GM10266 (cell line): ENCODE results near the gene RFX8.

Experiments used
- DNase-seq: peaks from one replicate; pipeline ENCODE4 v3.0.0; 2012; ENCODE audit errors: extremely low spot score
- TF ChIP-seq, protein P1 (sequence below): IDR thresholded peaks from 2 replicates; pipeline ENCODE4 v1.5.1; 2012; ENCODE audit warnings: mild to moderate bottlenecking, low read depth; ENCODE audit not compliant: control insufficient read depth, insufficient read depth; ENCODE audit errors: missing control alignments

The RFX8 gene

GRCh38 chr2:101351207-101351606, 123.7 kb downstream of the RFX8 start:
- TF ChIP-seq, protein P1, sequence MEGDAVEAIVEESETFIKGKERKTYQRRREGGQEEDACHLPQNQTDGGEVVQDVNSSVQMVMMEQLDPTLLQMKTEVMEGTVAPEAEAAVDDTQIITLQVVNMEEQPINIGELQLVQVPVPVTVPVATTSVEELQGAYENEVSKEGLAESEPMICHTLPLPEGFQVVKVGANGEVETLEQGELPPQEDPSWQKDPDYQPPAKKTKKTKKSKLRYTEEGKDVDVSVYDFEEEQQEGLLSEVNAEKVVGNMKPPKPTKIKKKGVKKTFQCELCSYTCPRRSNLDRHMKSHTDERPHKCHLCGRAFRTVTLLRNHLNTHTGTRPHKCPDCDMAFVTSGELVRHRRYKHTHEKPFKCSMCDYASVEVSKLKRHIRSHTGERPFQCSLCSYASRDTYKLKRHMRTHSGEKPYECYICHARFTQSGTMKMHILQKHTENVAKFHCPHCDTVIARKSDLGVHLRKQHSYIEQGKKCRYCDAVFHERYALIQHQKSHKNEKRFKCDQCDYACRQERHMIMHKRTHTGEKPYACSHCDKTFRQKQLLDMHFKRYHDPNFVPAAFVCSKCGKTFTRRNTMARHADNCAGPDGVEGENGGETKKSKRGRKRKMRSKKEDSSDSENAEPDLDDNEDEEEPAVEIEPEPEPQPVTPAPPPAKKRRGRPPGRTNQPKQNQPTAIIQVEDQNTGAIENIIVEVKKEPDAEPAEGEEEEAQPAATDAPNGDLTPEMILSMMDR, result no peak
- no peak for DNase-seq

DNA sequence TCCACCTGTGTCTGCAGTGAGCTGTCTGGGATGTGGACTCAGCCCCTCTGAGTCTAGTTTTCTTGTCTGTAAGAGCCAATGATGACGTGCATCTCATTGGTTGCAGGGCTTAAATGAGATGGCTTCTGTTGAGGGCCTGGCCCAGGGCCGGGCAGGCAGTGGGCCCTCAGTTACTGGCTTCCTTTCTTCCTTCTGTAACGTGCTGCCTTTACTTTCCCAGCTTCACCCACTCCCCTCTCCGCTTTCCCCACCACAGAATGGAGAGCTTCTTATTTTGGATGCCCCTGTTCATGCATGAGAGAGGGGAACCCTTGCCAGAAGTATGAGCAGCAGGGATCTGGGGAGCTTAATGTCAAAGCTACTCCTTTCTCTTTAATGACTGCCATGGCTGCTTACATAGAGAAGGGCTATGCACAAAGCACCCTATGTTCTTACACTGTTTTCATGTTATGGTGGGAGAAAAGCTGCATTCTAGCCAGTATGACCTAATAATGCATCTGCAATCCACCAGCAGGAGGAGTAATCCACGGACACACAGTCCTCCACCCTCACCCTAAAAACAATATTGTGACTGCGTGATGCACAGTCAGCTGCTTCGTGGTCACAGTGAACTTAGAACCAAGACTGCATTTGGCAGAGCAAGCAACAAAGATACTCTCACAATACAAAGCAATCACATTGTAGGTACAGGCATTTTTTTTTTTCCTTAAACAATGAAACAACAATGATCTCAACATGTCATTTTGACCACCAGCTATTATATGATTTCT, 124.8 kb downstream of the RFX8 start:
- DNase-seq, result no peak

GRCh38 chr2:101348883-101349282, 126.0 kb downstream of the RFX8 start:
- TF ChIP-seq, protein P1, result no peak
- DNase-seq, result no peak

More for the DNA sequence above, 124.8 kb downstream of the RFX8 start:
- TF ChIP-seq, protein P1, result no peak
